Ishikawa (cell line): ENCODE data around the gene FCHO1.

Experiments
- CEBPB ChIP-seq: IDR thresholded peaks from 2 replicates; pipeline ENCODE4 v1.6.1; 2012
- EP300 ChIP-seq: IDR thresholded peaks from 2 replicates; pipeline ENCODE4 v1.6.1; 2012; ENCODE audit warnings: borderline replicate concordance
- FOXM1 ChIP-seq: IDR thresholded peaks from 2 replicates; pipeline ENCODE4 v1.6.1; 2012; ENCODE audit warnings: low read depth, borderline replicate concordance
- RAD21 ChIP-seq: IDR thresholded peaks from 2 replicates; pipeline ENCODE4 v1.6.1; 2012; ENCODE audit warnings: low read depth
- REST ChIP-seq: IDR thresholded peaks from 2 replicates; pipeline ENCODE4 v1.6.1; 2012; ENCODE audit warnings: low read depth, mild to moderate bottlenecking
- TEAD4 ChIP-seq: IDR thresholded peaks from 2 replicates; pipeline ENCODE4 v1.6.1; 2012

- no peak for TF ChIP-seq TEAD4
- TF ChIP-seq EP300, result no peak
- no peak for TF ChIP-seq REST
- TF ChIP-seq RAD21, result no peak
- TF ChIP-seq FOXM1, result no peak
- TF ChIP-seq CEBPB, result no peak; the same call in 1 of the 2 replicates
Measured at GRCh38 chr19:17719730-17720400, 31.4 kb upstream of the FCHO1 start.
